PFSK-1 (cell line): ENCODE results near the gene LRRC34.

ENCODE experiments used
- FOXP2 ChIP-seq: optimal IDR thresholded peaks from 2 replicates; pipeline ENCODE3; 2011; ENCODE audit warnings: borderline replicate concordance, control low read depth, inconsistent platforms; ENCODE audit not compliant: insufficient read depth; ENCODE audit errors: extremely low read length, extremely low read depth
- POLR2AphosphoS5 ChIP-seq: IDR thresholded peaks from 2 replicates; pipeline ENCODE4 v1.6.1; 2012; ENCODE audit warnings: low read depth, mild to moderate bottlenecking, control low read depth, low read length, moderate library complexity
- REST ChIP-seq, 2 experiments: IDR thresholded peaks; 2 replicates each; pipeline versions ENCODE4 v1.6.1 to v1.8.0; 2011 to 2012; ENCODE audit warnings: low read depth in 2 of 2, low read length in 2 of 2, control low read depth in 1 of 2, inconsistent platforms in 1 of 2, mild to moderate bottlenecking in 1 of 2, moderate library complexity in 1 of 2; ENCODE audit not compliant: insufficient read depth in 1 of 2
- SIN3A ChIP-seq: IDR thresholded peaks from 2 replicates; pipeline ENCODE4 v1.6.1; 2012; ENCODE audit warnings: mild to moderate bottlenecking, low read length, moderate library complexity, borderline replicate concordance; ENCODE audit not compliant: insufficient read depth
- TAF1 ChIP-seq: IDR thresholded peaks from 2 replicates; pipeline ENCODE4 v1.6.1; 2012; ENCODE audit warnings: low read length, control low read depth, borderline replicate concordance; ENCODE audit not compliant: insufficient read depth

GRCh38 chr3:169758359-169758994 lies 54.2 kb downstream of the LRRC34 start:
- TF ChIP-seq POLR2AphosphoS5, result no peak
- no peak for TF ChIP-seq REST (IDR thresholded peaks at IDR 0.05; ENCODE audit: insufficient read depth in 1 of 2, low read depth in 2 of 2, low read length in 2 of 2)
- no peak for TF ChIP-seq TAF1
- no peak for TF ChIP-seq SIN3A
- no peak for TF ChIP-seq FOXP2
